DND-41 (cell line): ENCODE data around the gene ENPEP.

Source experiments
- CTCF ChIP-seq: IDR thresholded peaks from 2 replicates; pipeline ENCODE4 v1.5.1; 2012; ENCODE audit warnings: borderline replicate concordance, low read length, moderate library complexity, mild to moderate bottlenecking; ENCODE audit not compliant: poor library complexity, severe bottlenecking; ENCODE audit errors: extremely low read depth
- EZH2 ChIP-seq: IDR thresholded peaks from 3 replicates; pipeline ENCODE4 v1.6.1; 2012; ENCODE audit warnings: borderline replicate concordance, low read depth, mild to moderate bottlenecking, moderate library complexity, low read length, inconsistent platforms; ENCODE audit not compliant: severe bottlenecking

GRCh38 chr4:110505440-110505839 lies 29.5 kb downstream of the ENPEP start:
- TF ChIP-seq EZH2 = no peak
- no peak for TF ChIP-seq CTCF
